Measurements from ENCODE around the gene MIEN1. TPM values are rescaled to one million over a fixed set of nuclear protein-coding genes. Genes with fewer than 3 reads are reported as not detected.
"Not testable (repeated sequence)": the region's sequence is repeated elsewhere in the genome, so short reads cannot be mapped to it uniquely, and the experiment has no call there.

Gene MIEN1
- total RNA-seq, 1 donor from 2014 or later: 25.2 TPM

- ATAC-seq (no peak), DNase-seq (ENCODE audit: low spot score) (no peak)
These were observed 29.1 kb downstream of the MIEN1 start for GRCh38 chr17:39701012-39701783.

- ATAC-seq: peak; percentile 29
- no peak for DNase-seq (ENCODE audit: low spot score)
These were observed 30.0 kb downstream of the MIEN1 start for GRCh38 chr17:39700148-39700987.

GRCh38 chr17:39699818-39700147 lies 30.5 kb downstream of the MIEN1 start, which contains the start of gene ERBB2:
Gene ERBB2 (plus strand): TSS chr17:39700064. CDS start chr17:39700239, 175 bp downstream.
- no peak for DNase-seq (ENCODE audit: low spot score)

DNA sequence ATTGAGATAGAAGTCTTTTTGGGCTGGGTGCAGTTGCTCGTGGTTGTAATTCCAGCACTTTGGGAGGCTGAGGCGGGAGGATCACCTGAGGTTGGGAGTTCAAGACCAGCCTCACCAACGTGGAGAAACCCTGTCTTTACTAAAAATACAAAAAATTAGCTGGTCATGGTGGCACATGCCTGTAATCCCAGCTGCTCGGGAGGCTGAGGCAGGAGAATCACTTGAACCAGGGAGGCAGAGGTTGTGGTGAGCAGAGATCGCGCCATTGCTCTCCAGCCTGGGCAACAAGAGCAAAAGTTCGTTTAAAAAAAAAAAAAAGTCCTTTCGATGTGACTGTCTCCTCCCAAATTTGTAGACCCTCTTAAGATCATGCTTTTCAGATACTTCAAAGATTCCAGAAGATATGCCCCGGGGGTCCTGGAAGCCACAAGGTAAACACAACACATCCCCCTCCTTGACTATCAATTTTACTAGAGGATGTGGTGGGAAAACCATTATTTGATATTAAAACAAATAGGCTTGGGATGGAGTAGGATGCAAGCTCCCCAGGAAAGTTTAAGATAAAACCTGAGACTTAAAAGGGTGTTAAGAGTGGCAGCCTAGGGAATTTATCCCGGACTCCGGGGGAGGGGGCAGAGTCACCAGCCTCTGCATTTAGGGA lies 31.0 kb downstream of the MIEN1 start:
- not testable (repeated sequence) for DNase-seq (ENCODE audit: low spot score); ATAC-seq

More at GRCh38 chr17:39699818-39700147, 30.5 kb downstream of the MIEN1 start, which contains the start of gene ERBB2:
- ATAC-seq: peak; percentile 11

DNA sequence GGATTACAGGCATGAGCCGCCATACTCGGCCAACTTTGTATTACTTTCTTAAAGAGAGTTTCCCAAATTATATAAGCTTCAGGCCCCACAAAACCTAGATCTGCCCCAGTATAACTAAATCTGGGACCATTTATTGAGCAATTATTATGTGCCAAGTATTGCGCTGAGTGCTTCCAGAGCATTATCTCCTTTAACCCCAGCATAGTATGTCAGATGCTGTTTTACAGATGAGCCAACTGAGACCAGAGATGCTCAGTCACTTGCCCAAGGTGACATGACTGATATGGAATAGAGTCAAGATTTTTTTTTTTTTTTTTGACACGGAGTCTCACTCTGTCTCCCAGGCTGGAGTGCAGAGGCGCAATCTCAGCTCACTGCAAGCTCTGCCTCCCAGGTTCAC lies 32.4 kb downstream of the MIEN1 start:
- ATAC-seq (no peak), DNase-seq (ENCODE audit: low spot score) (no peak)

DNA sequence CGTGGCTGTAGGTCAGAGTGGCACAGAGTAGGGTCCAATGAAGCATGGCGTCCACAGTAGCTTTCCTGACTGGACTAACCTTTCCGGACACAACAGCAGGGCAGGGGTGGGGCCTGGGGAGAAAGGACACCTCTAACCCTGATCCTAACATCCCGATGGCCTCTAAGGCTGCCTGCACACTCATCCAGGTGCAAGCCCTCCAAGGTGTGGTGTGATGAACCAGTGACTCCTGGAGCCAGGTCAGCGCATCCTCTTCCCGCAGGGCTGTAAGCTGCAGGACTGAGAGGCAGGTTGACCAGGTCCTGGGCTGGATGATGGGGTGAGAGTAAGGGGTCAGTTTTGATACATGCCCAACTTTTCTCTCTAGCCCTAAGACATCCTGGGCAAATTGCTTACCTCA lies 33.6 kb downstream of the MIEN1 start:
- DNase-seq (ENCODE audit: low spot score) (no peak), ATAC-seq (no peak)

- no peak for DNase-seq (ENCODE audit: low spot score)
- ATAC-seq: peak; percentile 5
These were observed 35.2 kb downstream of the MIEN1 start for GRCh38 chr17:39695089-39695474.

GRCh38 chr17:39694593-39694992 lies 35.7 kb downstream of the MIEN1 start:
- ATAC-seq: no peak
- no peak for DNase-seq (ENCODE audit: low spot score)

GRCh38 chr17:39688945-39689344 lies 41.4 kb downstream of the MIEN1 start:
- DNase-seq (ENCODE audit: low spot score) (no peak), ATAC-seq (no peak)

- DNase-seq (ENCODE audit: low spot score) (no peak), ATAC-seq (no peak)
These were observed 41.9 kb downstream of the MIEN1 start for GRCh38 chr17:39688475-39688835.

- ATAC-seq (peak; percentile 95), DNase-seq (ENCODE audit: low spot score) (peak; percentile 88)
These were observed 42.5 kb downstream of the MIEN1 start, which contains the start of gene PGAP3 for GRCh38 chr17:39687546-39688474. Gene PGAP3 (minus strand): TSS chr17:39688057. CDS start chr17:39688014, 43 bp downstream.

- ATAC-seq: peak; percentile 61
- DNase-seq (ENCODE audit: low spot score): no peak
These were observed 43.2 kb downstream of the MIEN1 start for GRCh38 chr17:39687101-39687545.

DNA sequence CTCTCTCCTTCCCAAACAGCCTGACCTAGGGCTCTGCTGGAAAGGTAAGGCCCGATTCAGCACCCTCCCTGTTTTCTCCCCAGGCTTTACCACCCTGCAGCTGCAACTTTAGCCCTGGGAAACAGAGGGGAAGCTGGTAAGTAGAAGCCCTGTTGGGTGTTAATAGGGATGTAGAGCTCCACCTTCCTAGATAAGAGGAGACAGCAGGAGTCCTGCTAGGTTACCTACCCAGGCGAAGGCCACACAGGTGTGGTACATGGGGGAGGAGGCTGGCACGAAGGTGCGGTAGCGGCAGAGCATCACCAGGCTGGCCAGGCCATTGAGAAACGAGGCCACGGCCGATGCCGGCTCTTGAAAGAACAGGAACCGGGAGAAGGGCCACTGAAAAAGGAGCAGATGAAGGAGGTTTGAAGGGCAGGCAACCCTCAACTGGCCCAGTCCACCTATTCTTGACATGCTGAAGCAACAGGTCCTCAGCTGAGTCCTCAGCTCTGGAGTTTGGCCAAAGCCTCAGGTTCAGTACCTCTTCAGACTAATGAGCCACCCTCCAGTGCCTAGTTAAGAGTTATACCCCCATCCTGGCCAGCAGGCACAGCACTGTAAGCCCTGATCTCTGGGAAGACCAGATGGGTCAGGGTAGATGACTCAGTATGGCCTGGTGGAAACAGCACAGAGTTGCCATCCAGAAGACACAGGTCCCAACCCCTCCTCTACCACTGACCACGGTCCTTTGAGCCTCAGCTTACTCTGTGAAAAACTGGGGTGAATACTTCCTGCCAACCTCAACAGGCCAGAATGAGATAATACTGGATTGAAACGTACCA lies 45.8 kb downstream of the MIEN1 start:
- no peak for ATAC-seq
- DNase-seq (ENCODE audit: low spot score): no peak

- ATAC-seq (no peak), DNase-seq (ENCODE audit: low spot score) (no peak)
These were observed 46.9 kb downstream of the MIEN1 start for GRCh38 chr17:39683295-39683939.

DNA sequence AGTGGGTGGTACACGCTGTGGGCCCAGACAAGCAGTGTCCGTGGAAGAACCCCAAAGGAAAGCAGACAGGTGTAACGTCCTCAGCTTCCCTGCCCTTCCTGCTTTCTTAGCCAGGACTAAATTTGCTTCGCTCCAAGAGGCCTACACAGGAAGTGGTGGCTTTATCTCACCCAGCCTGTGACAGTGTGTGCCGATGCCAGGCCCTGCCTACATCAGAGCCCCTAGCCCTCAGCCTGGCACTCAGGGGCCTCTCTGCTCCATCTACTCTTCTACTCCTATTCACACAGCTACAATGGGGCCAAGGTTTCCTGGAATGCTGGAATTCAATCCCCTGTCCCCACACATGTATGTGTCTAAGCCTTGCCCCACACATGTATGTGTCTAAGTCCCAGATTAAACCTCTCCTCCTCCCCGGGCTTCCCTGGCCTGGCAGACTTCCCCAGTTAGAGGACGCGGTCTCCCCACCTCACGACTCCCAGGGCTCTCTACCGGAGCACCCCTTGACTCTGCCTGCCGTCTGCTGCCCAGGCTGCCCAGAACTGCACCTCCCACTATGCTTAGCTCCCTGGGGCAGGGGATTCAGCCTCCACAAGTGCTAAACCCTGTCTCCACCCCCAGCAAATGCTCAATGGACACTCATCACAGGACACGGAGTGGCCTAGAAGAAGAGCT lies 50.7 kb downstream of the MIEN1 start:
- ATAC-seq: peak; percentile 13
- DNase-seq (ENCODE audit: low spot score): no peak

All from left lobe of liver (tissue), 2 donors.